ENCODE data around the gene OXT.
A peak's percentile ranks its signal among the peaks of the same experiment; 100 is the strongest.

DNA sequence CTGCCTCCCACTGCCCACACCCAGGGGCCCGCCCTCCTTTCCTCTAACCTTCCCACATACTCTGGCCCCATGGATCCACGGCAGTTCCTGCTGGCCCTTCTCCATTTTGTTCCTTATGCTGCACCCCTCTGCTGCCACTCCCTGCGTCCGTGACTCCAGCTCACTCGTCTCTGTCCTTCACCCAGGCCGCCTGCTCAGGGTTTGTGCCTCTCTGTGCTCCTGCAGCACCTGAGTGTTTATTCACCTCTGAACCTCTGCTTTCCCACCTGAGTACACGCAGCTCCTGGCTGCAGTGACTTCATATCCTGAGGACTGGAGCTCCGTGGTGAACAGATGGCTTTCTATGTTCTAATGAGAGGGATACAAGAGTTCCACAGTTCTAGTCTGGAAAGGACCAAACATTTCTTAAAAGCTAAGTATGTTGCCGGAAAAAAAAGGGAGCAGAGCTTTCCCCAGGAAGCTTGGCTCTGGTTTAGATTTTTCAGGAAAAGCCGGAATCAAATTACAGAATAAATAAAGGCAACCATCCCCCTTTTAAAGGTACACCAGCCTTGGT is 29.5 kb upstream of the OXT start:
- TF ChIP-seq, protein P1, sequence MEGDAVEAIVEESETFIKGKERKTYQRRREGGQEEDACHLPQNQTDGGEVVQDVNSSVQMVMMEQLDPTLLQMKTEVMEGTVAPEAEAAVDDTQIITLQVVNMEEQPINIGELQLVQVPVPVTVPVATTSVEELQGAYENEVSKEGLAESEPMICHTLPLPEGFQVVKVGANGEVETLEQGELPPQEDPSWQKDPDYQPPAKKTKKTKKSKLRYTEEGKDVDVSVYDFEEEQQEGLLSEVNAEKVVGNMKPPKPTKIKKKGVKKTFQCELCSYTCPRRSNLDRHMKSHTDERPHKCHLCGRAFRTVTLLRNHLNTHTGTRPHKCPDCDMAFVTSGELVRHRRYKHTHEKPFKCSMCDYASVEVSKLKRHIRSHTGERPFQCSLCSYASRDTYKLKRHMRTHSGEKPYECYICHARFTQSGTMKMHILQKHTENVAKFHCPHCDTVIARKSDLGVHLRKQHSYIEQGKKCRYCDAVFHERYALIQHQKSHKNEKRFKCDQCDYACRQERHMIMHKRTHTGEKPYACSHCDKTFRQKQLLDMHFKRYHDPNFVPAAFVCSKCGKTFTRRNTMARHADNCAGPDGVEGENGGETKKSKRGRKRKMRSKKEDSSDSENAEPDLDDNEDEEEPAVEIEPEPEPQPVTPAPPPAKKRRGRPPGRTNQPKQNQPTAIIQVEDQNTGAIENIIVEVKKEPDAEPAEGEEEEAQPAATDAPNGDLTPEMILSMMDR (IDR thresholded peaks at IDR 0.05): no peak
- peak in 1 of 3 donors; percentile 32 for TF ChIP-seq POLR2A (IDR thresholded peaks at IDR 0.05)

All from body of pancreas (tissue), 4 donors.